ENCODE results near the gene UBC. TPM values are rescaled to one million over a fixed set of nuclear protein-coding genes. Genes with fewer than 3 reads are reported as not detected.
"Not testable (repeated sequence)": the region's sequence is repeated elsewhere in the genome, so short reads cannot be mapped to it uniquely, and the experiment has no call there.

Gene UBC
- total and polyA plus RNA-seq, 2 of the 4 experiments (the other 2 are of a cell fraction), result 2,042 to 4,320 TPM

- H2BK15ac ChIP-seq (ENCODE audit: low read depth, low read length), result peak overlapping the region; percentile 82; the same call in 2 of the 3 replicates
- no peak for DNase-seq
- peak overlapping the region; percentile 48 to 93; a peak in 3 of 4 replicates for H4K8ac ChIP-seq (ENCODE audit: low read depth in 2 of 2, low read length in 2 of 2)
- peak overlapping the region; percentile 91; the same call in 1 of the 2 replicates for H3K4ac ChIP-seq (ENCODE audit: low read depth, low read length)
- H3K23ac ChIP-seq (ENCODE audit: low read depth, low read length), result peak overlapping the region; percentile 75; the same call in 1 of the 2 replicates
- peak overlapping the region; percentile 82; the same call in 1 of the 2 replicates for H2AK5ac ChIP-seq (ENCODE audit: low read depth, low read length)
- no peaks in the 10 kb centered on the region for H3K36me3 ChIP-seq (ENCODE audit: control insufficient read depth, insufficient read depth, low read length)
- no TSS peak for BruUV-seq (replicated peaks)
- peaks cover 2% of the 10 kb centered on the region; the same call in 1 of the 2 replicates for H3K4me1 ChIP-seq (ENCODE audit: control insufficient read depth, insufficient read depth, low read length)
- peak overlapping the region; percentile 99 for H2BK5ac ChIP-seq (ENCODE audit: low read depth, low read length, poor library complexity, severe bottlenecking)
- peak overlapping the region; percentile 93 for H3K18ac ChIP-seq (ENCODE audit: low read depth, low read length)
- peak overlapping the region; percentile 95; the same call in 1 of the 2 replicates for H2BK120ac ChIP-seq (ENCODE audit: low read depth, low read length)
- no peak overlapping the region for H2AK9ac ChIP-seq (replicated peaks; ENCODE audit: low read depth, low read length, poor library complexity)
- H3K4me3 ChIP-seq (ENCODE audit: insufficient read depth, low read depth, low read length), result no peak overlapping the region
- WGBS, 2 experiments (ENCODE audit: extremely low coverage in 2 of 2, insufficient read length in 1 of 2), result 73% methylated on average over 2 of the region's 5 CpGs; no CpG with 5 or more reads in 1 of the 2 experiments
- H3K27ac ChIP-seq (ENCODE audit: insufficient read depth, low read length), result peak overlapping the region; percentile 95; the same call in 1 of the 2 replicates
- peak overlapping the region; percentile 82; the same call in 1 of the 2 replicates for H3K9ac ChIP-seq (ENCODE audit: low read depth, low read length)
- peak overlapping the region; percentile 74; the same call in 1 of the 2 replicates for H4K91ac ChIP-seq (ENCODE audit: insufficient read depth, low read depth, low read length)
- no peaks in the 10 kb centered on the region for H3K27me3 ChIP-seq (ENCODE audit: control insufficient read depth, insufficient read depth, low read length)
- peak overlapping the region; percentile 93 for H2BK20ac ChIP-seq (ENCODE audit: low read depth, low read length)
- ChIA-PET POLR2A (ENCODE audit: unreplicated experiment) (interaction anchor here (0.7 to 1.5 kb wide), 6 partner anchors 10 to 29 kb away, joined by 3 to 6 read pairs (median 3); partner anchors contain the start of gene UBC), CTCF (interaction anchor here (0.6 to 4.3 kb wide), 5 partner anchors 8 to 1347 kb away, joined by 3 to 32 read pairs (median 3); no protein-coding TSS in a partner anchor)
- H3K9me1 ChIP-seq (ENCODE audit: insufficient read depth, low read length), result peaks cover 6% of the 10 kb centered on the region; the same call in 1 of the 2 replicates
- in situ Hi-C loops (cut with MboI; ENCODE audit: low sequenced_read_pairs) (no loop called here), intact Hi-C loops (cut with micrococcal nuclease) (loop anchor here (2.0 kb wide), 1 partner anchor 23 kb away; the partner anchor contains the start of gene UBC), dilution Hi-C loops (cut with HindIII; ENCODE audit: low sequenced_read_pairs, unreplicated experiment) (no loop called here)
- peak overlapping the region; percentile 85 for H3K56ac ChIP-seq (ENCODE audit: extremely low read depth, insufficient read depth, low read length)
- peaks cover 0 to 8% of the 10 kb centered on the region in 2 experiments; a peak in 1 of 4 replicates for H3K79me1 ChIP-seq (ENCODE audit: low read depth in 1 of 2, low read length in 2 of 2)
- H3K9me3 ChIP-seq (ENCODE audit: control insufficient read depth, insufficient read depth, low read length), result no peaks in the 10 kb centered on the region
- peak overlapping the region; percentile 77 for H3K4me2 ChIP-seq (ENCODE audit: low read depth, low read length)
- peak overlapping the region; percentile 90 for H3K14ac ChIP-seq (replicated peaks; ENCODE audit: low read depth, low read length)
- H4K20me1 ChIP-seq (ENCODE audit: insufficient read depth, low read length), result peaks cover 7% of the 10 kb centered on the region
- no peak overlapping the region for H2AFZ ChIP-seq (replicated peaks; ENCODE audit: low read length, poor library complexity)
- H4K5ac ChIP-seq (ENCODE audit: low read depth, low read length), result peak overlapping the region; percentile 83
- ATAC-seq (ENCODE audit: low read depth), result no peak
- 0 out of 2 replicates have a peak, but pooled peaks have one; percentile 2 for TF ChIP-seq POLR2A (IDR thresholded peaks at IDR 0.05; ENCODE audit: low read depth, low read length)
- no peak for TF ChIP-seq NFE2L2 (IDR thresholded peaks at IDR 0.05; ENCODE audit: low read depth, low read length)
These were observed 23.7 kb upstream of the UBC start for GRCh38 chr12:124938108-124938507.

- H3K27me3 ChIP-seq (ENCODE audit: control insufficient read depth, insufficient read depth, low read length); H3K18ac ChIP-seq (ENCODE audit: low read depth, low read length); H3K23ac ChIP-seq (ENCODE audit: low read depth, low read length); H2AK9ac ChIP-seq (replicated peaks; ENCODE audit: low read depth, low read length, poor library complexity); intact Hi-C loops (cut with micrococcal nuclease); H3K9ac ChIP-seq (ENCODE audit: low read depth, low read length); H3K14ac ChIP-seq (replicated peaks; ENCODE audit: low read depth, low read length); H2BK5ac ChIP-seq (ENCODE audit: low read depth, low read length, poor library complexity, severe bottlenecking); H2BK15ac ChIP-seq (ENCODE audit: low read depth, low read length); in situ Hi-C loops (cut with MboI; ENCODE audit: low sequenced_read_pairs); H3K36me3 ChIP-seq (ENCODE audit: control insufficient read depth, insufficient read depth, low read length); DNase-seq; H2BK120ac ChIP-seq (ENCODE audit: low read depth, low read length); H3K79me1 ChIP-seq (ENCODE audit: low read depth in 1 of 2, low read length in 2 of 2); H3K4me3 ChIP-seq (ENCODE audit: insufficient read depth, low read depth, low read length); H3K56ac ChIP-seq (ENCODE audit: extremely low read depth, insufficient read depth, low read length); H2BK20ac ChIP-seq (ENCODE audit: low read depth, low read length); H3K4me2 ChIP-seq (ENCODE audit: low read depth, low read length); H4K20me1 ChIP-seq (ENCODE audit: insufficient read depth, low read length); H3K4ac ChIP-seq (ENCODE audit: low read depth, low read length); dilution Hi-C loops (cut with HindIII; ENCODE audit: low sequenced_read_pairs, unreplicated experiment); H4K91ac ChIP-seq (ENCODE audit: insufficient read depth, low read depth, low read length); ATAC-seq (ENCODE audit: low read depth); H3K9me3 ChIP-seq (ENCODE audit: control insufficient read depth, insufficient read depth, low read length); H3K27ac ChIP-seq (ENCODE audit: insufficient read depth, low read length); POLR2A ChIA-PET (ENCODE audit: unreplicated experiment); H2AK5ac ChIP-seq (ENCODE audit: low read depth, low read length); H4K8ac ChIP-seq (ENCODE audit: low read depth in 2 of 2, low read length in 2 of 2); H4K5ac ChIP-seq (ENCODE audit: low read depth, low read length); H2AFZ ChIP-seq (replicated peaks; ENCODE audit: low read length, poor library complexity); CTCF ChIA-PET; H3K4me1 ChIP-seq (ENCODE audit: control insufficient read depth, insufficient read depth, low read length); BruUV-seq (replicated peaks): not testable (repeated sequence)
- 100% methylated on average over 2 of the region's 9 CpGs; no CpG with 5 or more reads in 1 of the 2 experiments for WGBS, 2 experiments (ENCODE audit: extremely low coverage in 2 of 2, insufficient read length in 1 of 2)
- peaks cover 12% of the 10 kb centered on the region; the same call in 1 of the 2 replicates for H3K9me1 ChIP-seq (ENCODE audit: insufficient read depth, low read length)
These were observed 17.1 kb upstream of the UBC start for GRCh38 chr12:124931528-124931927.
